Measurements from ENCODE around the gene LDLRAD4.

GRCh38 chr18:13303756-13304364 lies 85.3 kb downstream of the LDLRAD4 start:
- no peak for TF ChIP-seq CTCF (IDR thresholded peaks at IDR 0.05)
- no peak for TF ChIP-seq POLR2A (IDR thresholded peaks at IDR 0.05)

Data from lower leg skin (tissue), 3 donors.